G401 (cell line): Measurements from ENCODE around the gene WDR26. TPM values are rescaled to one million over a fixed set of nuclear protein-coding genes. Genes with fewer than 3 reads are reported as not detected.
A peak's percentile ranks its signal among the peaks of the same experiment; 100 is the strongest.
"Not testable (repeated sequence)": the region's sequence is repeated elsewhere in the genome, so short reads cannot be mapped to it uniquely, and the experiment has no call there.

Source experiments
- DNase-seq: peaks from one replicate; pipeline ENCODE4 v3.0.0-alpha.2; 2015; ENCODE audit warnings: low spot score
- in situ Hi-C: cut with HindIII; loops from 2 replicates; pipeline ENCODE4 v1.10.0; 2016; ENCODE audit warnings: low sequenced_read_pairs, mixed read lengths
- total RNA-seq: library from RNA; depleted of rRNA; stranded (reverse); fragments of >200 nt; shearing (Covaris generic); gene quantifications from 2 replicates; pipeline ENCODE4 v1.2.3, GENCODE V29; 2014; rRNA removed

The WDR26 gene
- total RNA-seq = 30.5 and 43.8 TPM in 2 replicates

- in situ Hi-C loops = no loop called here
- DNase-seq = peak; percentile 90
These were observed at the start of gene WDR26 for GRCh38 chr1:224434691-224435317. WDR26 (minus strand) TSS chr1:224434797.

GRCh38 chr1:224483206-224483605 lies 48.6 kb upstream of the WDR26 start:
- in situ Hi-C loops, DNase-seq: not testable (repeated sequence)

GRCh38 chr1:224482619-224483018 lies 48.0 kb upstream of the WDR26 start:
- DNase-seq = no peak
- in situ Hi-C loops = no loop called here

- in situ Hi-C loops = no loop called here
- no peak for DNase-seq
These were observed 47.0 kb upstream of the WDR26 start for GRCh38 chr1:224481601-224482000.

GRCh38 chr1:224480888-224481459 lies 46.4 kb upstream of the WDR26 start:
- in situ Hi-C loops, DNase-seq: not testable (repeated sequence)

GRCh38 chr1:224480200-224480599 lies 45.6 kb upstream of the WDR26 start:
- in situ Hi-C loops, DNase-seq: not testable (repeated sequence)

GRCh38 chr1:224472806-224473205 lies 38.2 kb upstream of the WDR26 start:
- DNase-seq = no peak
- in situ Hi-C loops = no loop called here

GRCh38 chr1:224466154-224466553 lies 31.6 kb upstream of the WDR26 start:
- DNase-seq = no peak
- in situ Hi-C loops = no loop called here

GRCh38 chr1:224459966-224460365 lies 25.4 kb upstream of the WDR26 start:
- in situ Hi-C loops = no loop called here
- no peak for DNase-seq

- DNase-seq = peak; percentile 18
- in situ Hi-C loops = no loop called here
These were observed 24.4 kb upstream of the WDR26 start for GRCh38 chr1:224458996-224459395.

- DNase-seq = no peak
- in situ Hi-C loops = no loop called here
These were observed 23.7 kb upstream of the WDR26 start for GRCh38 chr1:224458296-224458695.

GRCh38 chr1:224457782-224458144 lies 23.2 kb upstream of the WDR26 start:
- in situ Hi-C loops = no loop called here
- DNase-seq = no peak

GRCh38 chr1:224456637-224456953 lies 22.0 kb upstream of the WDR26 start:
- in situ Hi-C loops = no loop called here
- no peak for DNase-seq

- in situ Hi-C loops = no loop called here
- DNase-seq = no peak
These were observed 19.9 kb upstream of the WDR26 start for GRCh38 chr1:224454402-224455055.

GRCh38 chr1:224450561-224451350 lies 16.2 kb upstream of the WDR26 start:
- DNase-seq = no peak
- in situ Hi-C loops = no loop called here

GRCh38 chr1:224450159-224450558 lies 15.6 kb upstream of the WDR26 start:
- in situ Hi-C loops = no loop called here
- no peak for DNase-seq

- in situ Hi-C loops = no loop called here
- no peak for DNase-seq
These were observed 13.9 kb upstream of the WDR26 start for GRCh38 chr1:224448453-224449017.

- no peak for DNase-seq
- in situ Hi-C loops = no loop called here
These were observed 13.4 kb upstream of the WDR26 start for GRCh38 chr1:224447971-224448370.

GRCh38 chr1:224447251-224447650 lies 12.7 kb upstream of the WDR26 start:
- in situ Hi-C loops = no loop called here
- DNase-seq = no peak

GRCh38 chr1:224438989-224439388 lies 4.4 kb upstream of the WDR26 start:
- in situ Hi-C loops = no loop called here
- DNase-seq = no peak
